ENCODE measurements around the gene HAUS1.
"Not testable (repeated sequence)": the region's sequence is repeated elsewhere in the genome, so short reads cannot be mapped to it uniquely, and the experiment has no call there.

The HAUS1 gene, protein sequence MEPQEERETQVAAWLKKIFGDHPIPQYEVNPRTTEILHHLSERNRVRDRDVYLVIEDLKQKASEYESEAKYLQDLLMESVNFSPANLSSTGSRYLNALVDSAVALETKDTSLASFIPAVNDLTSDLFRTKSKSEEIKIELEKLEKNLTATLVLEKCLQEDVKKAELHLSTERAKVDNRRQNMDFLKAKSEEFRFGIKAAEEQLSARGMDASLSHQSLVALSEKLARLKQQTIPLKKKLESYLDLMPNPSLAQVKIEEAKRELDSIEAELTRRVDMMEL

DNA sequence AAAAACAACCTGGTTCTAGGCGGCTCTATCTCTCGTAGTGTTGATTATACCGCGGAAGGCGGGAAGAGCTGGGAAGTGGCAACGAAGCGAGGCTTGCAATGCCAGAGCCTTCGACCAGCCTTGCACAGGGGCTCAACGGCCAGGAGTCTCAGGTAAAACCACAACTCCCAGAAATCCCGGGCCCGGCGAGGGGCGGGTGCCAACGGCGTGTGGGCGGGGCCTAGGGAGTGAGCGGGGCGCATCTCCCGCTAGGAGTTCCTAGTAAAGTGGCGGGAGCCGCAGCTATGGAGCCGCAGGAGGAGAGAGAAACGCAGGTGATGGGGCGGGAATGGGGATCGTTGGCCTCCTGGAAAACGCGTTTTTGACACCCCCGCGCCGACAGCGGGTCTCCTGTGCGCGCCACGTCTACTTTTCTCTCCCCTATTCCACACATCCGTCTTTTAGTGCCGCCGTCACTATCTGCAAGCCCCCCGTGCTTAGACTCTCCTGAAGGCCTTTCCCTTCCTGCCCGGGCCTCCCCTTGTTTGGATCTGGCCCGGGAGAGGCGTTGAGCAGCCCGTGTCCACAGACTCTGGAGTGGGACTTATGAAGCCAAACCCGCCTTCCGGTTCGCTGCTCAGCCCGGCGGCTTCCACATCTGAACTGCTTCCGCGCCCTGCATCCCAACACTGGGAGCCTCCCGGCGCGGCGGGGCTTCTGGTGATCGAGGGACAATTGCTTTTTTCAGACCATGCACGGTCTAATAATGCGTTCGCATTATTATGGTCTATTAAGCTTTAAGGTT lies at the start of gene HAUS1:
HAUS1 (plus strand) TSS at position 258 of the 784 bp plus-strand sequence; CDS start at position 285, 27 bp downstream.
- no peak for FAIRE-seq

DNA sequence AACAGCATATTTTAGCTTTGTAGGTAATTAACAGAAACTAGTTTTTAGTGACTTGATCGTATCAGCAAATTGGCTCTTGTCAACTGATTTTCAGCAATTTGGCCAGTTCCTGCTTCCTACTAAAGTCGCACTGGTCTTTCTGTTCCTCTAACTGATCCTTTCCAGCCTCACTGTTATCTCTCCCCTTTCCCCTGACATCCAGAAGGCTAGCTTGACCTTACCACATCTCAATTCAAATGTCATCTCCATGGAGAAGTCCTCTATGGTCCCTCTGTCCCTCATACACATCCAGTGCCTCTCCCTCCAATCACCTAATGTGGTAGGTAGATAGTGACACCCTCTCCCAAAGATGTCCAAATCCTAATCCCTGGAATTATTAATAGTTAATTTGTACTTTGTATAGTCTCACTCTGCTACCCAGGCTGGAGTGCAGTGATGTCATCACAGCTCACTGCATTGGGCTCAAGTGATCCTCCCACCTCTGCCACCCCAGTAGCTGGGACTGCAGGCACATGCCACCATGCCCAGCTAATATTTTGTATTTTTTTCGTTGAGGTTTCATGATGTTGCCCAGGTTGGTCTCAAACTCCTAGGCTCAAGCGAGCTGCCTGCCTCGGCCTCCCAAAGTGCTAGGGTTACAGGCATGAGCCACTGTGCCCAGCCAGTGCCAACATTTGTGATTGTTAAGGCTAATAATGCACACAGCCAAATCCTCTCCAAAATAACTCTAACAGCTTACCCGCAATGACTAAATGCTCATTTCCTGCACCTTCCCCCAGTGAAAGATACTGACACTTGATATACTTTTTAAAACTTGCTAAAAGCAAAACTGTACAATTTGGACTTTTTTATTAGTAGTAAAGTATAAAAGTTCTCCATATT lies 49.0 kb upstream of the HAUS1 start:
- FAIRE-seq = no peak

DNA sequence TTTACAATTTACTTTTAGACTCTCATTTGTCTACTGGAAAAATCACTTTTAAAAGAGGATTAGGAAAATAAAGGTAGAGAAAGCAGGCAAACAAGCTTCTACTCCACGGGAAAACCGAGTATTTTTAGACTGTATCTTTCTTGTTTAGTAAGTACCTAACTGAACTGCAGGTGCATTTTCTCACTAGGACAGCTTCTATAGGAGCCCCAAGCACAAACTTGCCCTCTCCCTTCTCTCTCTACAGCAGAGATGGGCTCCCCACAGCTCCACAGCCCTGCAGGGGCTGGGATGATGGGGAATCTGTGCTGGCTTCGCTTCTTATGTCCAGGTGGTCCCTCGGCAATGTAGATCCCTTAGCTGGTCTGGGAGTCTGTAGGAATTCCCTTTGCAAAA lies 48.4 kb upstream of the HAUS1 start:
- FAIRE-seq = no peak

DNA sequence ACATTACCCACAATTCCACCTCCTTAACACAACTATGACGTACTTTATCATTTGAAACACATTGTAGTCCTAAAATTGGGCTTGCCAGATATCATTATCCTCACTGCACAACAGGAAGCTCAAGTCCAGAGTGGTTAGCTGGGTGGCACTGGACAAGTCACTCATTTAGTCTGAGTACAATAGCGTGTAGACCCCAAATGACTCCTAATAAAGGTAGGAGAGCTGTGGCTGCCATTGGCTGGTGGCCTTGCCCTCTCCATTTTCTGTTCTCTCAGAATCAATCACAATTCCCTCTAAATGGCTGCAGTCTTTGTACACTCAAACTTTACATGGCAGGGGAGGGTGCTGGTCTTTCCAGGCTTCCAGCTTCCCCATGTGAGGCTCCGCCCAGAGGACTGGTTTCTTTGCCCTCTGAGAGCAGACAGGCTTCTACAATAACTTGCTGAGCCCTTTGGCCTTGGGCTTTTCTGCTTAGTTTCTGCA lies 43.8 kb upstream of the HAUS1 start:
- FAIRE-seq = no peak

DNA sequence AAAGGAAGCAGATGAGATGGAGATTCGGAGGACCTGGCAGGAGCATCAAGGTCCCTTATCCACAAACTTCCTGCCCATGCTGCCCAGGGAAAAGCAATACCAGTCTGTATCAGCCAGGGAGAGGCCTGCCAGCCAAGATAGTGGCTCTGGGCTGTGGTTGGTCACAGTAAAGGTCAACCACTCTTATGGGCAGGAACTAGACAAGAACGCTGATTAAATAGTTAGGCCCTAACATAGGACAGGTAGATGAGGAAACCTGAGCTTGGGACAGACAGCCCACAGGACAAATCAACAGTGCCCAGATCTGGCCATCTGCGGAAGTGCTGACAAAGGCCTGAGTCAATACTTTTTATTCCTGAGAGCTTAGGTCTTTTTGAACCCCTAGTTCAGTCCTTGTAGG lies 42.8 kb upstream of the HAUS1 start:
- no peak for FAIRE-seq

DNA sequence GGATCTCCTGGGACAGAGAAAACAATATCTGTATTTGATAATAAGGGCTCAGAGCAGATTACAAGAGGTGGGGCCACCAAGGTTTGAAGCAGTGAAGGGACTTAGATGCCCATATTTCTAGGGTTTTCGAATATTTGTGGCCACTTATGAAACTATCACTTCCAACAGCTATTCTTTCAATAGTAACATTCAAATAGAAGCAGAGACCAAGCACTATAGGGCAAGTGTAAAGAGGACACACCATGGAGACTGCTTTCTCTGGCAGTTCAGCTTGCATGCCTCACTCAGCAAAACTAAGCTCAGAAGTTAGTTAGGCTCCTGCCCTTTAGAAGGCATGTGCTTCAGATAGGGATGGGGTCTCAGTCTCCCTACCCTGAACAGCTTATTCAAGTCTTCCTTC lies 42.4 kb upstream of the HAUS1 start:
- no peak for FAIRE-seq

DNA sequence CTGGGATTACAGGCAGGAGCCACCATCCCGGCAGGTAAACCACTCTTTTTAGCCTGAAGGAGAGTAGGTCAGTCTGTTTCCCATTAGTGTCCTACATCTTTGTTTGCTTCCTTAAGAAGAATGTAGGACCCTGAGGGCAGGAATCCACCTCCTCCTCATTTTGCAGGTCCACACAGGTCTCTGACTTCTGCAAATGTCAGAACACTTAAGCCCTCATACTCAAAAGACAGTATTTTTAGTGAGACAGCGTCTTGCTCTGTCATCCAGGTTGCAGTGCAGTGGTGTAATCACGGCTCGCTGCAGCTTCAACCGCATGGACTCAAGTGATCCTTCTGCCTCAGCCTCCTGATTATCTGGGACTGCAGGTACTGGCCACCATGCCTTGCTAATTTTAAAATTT lies 41.4 kb upstream of the HAUS1 start:
- FAIRE-seq = no peak

DNA sequence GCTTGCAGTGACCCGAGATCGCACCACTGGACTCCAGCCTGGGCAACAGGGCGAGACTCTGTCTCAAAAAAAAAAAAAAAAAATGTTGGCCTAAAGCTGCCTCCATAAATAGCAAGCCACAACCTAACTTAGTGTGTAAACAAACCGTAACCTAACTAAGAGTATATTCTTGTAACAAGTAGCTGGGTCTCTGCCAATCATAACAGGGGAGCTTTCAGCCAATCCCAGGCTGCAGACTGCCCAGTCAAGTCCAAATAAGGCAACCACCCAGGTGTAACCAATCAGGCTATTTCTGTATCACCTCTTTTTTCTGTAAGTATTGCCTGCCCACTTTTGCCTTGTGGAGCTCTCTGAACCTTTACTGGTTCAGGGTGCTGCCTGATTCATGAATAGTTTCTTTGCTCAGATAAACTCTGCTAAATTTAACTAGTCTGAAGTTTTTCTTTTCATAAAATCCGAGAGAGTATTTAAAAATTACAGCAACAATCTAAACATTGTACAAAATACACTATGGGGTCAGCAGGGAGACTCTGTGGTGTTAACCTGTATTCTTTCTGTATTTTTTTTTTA lies 36.7 kb upstream of the HAUS1 start:
- no peak for FAIRE-seq

DNA sequence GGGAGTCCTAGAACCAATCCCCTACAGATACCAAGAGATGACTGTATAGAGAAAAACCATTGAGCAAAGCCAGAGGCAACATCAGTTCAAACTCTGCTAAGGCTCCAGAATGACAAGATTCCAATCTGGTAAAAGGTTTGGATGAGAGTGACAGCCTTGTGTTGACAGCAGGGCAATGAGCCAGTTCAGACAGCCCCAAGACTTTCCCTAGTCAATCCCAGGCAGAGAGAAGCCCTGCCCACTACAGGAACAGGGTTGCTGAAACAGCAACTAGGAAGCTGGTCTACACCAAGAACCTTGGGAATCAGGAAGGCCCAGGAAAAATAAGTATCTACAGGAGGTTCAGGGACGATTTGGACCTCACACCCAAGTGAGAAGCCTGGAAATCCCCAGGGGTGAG lies 35.4 kb upstream of the HAUS1 start:
- FAIRE-seq = no peak

DNA sequence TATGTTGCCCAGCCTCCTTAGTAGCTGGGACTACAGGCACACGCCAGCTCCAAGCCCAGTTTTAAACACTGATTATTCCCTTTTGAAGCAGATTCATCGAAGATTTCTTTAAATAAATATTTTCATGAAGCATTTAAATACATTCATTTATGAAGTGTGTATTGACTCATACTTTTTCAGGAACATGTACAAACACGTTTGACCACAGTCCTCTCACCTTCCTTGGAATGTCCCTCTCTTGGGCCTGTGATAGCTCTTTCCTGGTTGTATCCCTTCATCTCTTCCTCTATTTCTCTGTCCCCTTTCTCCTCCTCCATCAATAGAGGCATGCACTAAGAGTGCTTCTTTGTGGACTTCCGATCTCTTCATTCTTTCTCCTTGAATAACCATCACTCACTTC lies 34.7 kb upstream of the HAUS1 start:
- no peak for FAIRE-seq

DNA sequence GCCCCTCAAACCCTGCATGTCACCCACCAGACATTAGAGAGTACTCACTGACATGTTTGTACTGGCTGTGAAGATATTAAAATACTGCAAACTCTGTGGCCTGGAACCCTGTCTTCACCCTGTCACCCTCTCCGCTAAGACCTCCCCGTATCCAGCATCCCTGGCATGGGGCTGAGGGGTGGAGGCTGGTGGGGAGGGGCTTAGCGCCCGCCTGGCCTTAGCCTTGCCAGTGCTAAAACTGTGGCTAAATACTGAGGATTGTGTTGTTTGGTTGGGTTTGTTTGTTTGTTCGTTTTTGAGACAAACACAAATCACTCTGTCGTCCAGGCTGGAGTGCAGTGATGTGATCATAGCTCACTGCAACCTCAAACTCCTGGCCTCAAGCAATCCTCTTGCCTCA lies 34.0 kb upstream of the HAUS1 start:
- FAIRE-seq = no peak

DNA sequence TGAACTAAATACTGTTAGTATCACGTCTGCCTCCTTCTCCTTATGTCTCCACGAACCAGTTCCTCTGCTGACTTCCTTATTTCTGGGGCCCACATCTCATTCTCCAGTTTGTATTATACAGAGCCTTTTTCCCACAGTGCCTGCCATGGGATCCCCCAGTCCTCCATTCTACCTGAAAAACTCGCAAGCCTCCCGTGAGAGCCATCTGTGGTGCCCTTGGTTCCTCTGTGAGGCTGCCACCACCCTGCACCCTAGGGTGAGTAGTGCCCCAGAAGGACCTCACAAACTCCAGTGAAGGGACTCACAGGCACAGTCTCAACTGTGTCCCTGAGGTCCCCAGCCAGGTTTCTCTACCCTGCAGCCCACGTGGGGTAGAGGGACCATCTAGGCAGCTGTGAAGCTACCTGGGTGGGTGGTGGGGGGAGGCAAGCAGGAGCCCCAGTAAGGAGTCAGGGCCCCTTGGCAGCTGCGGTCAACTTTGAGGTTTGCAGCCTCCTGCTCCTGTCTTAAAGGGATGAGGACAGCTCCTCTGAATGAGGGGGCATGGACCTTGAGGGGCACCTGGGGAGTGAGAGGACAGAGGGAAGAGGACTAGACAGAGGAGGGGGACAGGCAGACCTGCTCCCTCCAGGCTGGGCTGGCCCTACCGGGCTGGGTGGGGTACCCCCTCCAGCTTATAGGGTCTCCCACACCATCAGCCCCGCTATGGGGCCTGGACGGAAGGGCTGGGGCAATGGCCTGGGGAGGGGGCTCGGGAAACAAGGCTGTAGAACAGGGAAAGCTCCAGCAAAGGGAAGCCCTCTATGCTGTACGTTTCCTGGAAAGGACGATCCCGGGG lies 33.2 kb upstream of the HAUS1 start:
- FAIRE-seq = no peak

DNA sequence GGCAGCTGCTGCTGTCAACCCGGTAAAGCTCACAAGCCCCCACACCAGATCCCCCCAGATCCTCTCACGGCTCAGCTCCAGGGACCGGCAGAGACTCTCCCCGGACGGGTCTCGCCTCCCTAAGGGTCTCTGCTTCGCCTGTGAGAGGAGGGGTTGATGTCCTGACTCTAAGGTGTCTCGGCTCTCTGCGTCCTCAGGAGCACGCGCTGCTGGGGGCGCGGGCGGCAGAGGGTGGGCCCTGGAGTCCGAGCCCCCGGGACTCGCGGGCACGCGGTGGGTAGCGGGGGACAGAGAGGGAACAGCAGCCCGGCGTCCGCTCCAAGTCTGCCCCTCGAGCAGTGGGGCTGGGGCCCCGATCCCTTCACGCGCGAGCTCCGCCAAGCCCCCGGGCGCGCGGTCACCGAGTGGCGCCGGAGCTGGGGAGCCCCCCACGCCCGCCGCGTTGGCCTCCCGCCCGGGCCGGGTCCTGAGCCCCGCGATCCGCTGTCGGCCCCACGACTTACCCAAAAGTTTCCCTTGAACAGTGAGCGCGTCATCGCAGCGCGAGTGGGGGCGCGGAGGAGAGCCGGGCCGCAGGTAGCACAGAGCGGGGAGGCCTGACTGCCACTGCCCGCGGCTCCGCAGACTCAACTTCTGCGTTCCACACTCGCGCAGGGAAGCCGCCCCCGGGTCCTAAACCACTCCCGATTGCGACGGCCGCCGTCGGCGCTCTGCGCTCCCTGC lies 32.4 kb upstream of the HAUS1 start, which contains the start of gene PSTPIP2:
PSTPIP2 (minus strand) TSS at position 608 of the 723 bp plus-strand sequence; CDS start at position 536, 72 bp downstream.
- FAIRE-seq = no peak

DNA sequence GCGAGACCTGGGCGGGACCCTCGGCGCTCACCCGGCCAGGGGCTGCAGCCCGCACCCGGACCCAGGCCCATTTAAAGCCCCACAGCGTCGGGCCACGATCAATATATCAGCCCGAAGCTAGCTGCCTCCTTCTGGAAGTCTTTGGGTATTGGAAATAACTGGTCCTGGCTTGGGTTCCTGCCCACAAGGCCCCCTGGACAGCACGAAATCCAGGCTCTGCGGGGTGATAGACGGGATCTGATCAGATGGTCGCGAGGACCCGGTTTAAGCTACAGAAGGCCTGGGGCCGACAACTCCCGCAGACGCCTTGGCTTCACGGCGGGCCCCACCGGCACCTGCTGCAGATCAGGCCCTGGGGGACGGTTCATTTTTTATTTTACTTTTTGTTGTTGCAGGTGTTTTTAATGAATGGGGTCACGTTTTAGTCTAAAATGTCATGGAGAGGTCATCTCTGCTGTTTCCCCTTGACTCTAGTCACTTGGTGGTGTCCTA lies 31.8 kb upstream of the HAUS1 start:
- FAIRE-seq = no peak

DNA sequence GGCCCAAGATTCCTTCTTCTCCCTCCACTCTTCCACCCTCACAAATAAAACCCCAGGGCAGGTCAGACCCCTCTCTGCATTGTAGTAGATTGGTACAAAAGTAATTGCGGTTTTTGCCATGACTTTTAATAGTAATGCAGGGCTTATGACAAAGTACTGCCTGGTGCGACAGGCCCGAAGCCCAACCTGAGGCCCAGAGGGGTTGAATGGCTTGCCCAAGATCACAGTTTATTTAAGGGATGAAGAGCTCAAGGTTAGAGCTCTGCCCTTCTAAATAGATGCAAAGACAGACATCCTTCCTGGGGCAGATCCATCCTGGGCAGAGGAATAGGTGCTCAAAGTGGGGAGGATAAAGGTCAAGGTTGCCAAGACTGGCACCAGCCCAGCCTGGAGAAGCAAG lies 31.2 kb upstream of the HAUS1 start:
- no peak for FAIRE-seq

DNA sequence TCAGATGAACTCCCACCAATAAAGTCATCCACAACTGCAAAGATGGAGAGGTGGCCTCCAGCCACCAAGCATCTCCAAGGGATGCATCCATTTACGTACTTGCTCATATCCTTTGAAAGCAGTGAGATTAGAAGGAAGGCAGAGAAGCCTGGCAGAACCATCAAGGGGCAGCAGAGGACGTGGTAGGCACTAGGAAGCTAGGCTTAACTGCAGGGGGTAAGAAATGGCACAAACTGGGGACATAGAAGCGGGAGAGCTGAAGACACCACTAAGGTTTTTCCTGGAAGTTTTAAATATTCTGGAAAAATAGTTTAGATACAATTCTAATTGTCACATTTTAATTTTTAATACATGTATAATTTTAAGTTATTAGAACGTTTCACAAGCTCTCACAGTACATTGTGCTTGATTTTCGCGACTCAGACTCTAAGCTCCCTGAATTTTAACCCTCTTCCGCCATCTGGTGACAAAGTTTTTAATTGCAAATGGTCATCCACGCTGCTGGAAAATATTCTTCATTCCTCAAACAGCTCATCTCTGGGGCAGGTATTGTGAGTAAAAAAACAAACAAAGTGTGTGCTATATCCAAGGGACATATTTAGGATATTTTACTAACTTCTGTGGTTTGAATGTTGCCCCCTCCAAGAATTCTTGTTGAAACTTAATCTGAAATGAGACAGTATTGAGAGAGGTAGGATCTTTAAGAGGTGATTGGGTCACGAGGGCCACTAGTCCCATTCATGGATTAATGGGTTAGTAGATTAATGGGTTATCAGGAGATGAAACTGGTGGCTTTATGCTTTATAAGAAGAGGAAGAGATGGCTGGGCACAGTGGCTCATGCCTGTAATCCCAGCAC lies 30.5 kb upstream of the HAUS1 start:
- peak; percentile 97 for FAIRE-seq

DNA sequence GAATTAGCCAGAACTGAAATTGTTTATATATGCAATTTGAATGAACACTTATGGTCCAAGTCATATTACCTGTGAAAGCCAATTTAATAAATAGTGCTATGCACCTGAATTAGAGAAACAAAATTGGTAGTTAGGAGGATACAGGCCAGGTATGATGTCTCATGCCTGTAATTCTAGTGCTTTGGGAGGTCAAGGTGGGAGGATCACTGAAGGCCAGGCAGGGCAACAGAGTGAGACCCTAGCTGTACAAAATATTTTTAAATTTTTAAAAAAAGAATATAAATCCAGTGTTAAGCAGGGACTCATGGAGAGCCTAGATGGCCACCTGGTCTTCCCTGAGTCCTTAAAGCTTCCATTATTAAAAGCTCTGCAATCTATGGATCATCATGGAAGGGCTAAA lies 24.8 kb upstream of the HAUS1 start:
- no peak for FAIRE-seq

DNA sequence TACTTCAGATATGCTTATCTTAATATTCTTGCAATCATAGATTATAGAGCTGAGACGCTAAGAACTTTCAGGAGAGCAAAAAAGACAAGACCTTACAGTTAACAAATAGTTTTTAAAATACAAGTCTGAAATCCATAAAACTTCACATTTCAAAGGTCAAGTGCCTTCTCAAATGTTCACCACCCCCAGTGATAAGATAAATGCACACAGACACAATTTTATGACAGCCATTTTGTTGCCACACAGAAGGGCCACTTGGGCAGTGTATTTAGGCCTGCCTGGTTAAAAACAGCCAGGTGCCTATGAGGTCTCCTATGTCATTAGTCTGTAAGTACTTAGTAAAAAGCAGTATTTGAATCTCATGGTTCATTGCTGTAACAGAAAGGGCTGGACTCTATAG lies 24.0 kb upstream of the HAUS1 start:
- FAIRE-seq = no peak

DNA sequence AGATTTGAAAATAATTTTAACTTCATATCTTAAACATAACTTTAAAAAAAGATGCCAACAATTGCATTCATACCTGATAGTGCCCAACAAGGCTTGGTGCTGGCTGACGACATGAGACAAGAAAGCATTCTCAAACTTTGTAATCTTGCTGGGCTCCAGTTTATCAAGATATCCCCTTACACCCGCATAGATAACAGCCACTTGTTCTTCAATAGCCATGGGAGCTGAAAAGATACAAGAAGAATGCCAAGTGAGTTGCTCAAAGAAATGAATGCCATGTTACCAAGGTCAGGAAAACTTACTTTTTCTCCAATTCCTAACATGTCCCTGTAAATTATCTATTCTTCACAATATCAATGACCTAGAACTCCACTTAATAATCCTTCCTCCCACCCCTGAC lies 19.8 kb upstream of the HAUS1 start:
- no peak for FAIRE-seq

DNA sequence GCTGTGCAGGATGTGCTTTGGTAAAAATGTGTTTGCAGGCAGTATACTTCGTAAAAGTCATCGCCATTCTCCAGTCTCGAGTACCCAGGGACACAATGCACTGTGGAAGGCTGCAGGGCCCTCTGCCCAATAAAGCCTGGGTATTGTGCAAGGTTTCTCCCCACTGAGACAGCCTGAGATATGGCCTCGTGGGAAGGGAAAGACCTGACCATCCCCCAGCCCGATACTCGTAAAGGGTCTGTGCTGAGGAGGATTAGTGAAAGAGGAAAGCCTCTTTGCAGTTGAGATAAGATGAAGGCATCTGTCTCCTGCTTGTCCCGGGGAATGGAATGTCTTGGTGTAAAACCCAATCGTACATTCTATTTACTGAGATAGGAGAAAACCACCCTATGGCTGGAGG lies 15.7 kb upstream of the HAUS1 start:
- FAIRE-seq = not testable (repeated sequence)
